Heart right ventricle (tissue), 16 donors: ENCODE data around the gene CCT6B. TPM values are rescaled to one million over a fixed set of nuclear protein-coding genes. Genes with fewer than 3 reads are reported as not detected.

Source experiments
- ATAC-seq, 8 donors: fragments of 200-7000 bp; cut with Tn5 transposase; one replicate each; pipeline ENCODE4 v1.9.1; 2020; ENCODE audit warnings: mild to moderate bottlenecking in 8 of 8, moderate library complexity in 8 of 8, moderate number of reproducible peaks in 1 of 8
- DNase-seq, 2 donors: peaks; one replicate each; pipeline ENCODE4 v3.0.0-alpha.2; 2020
- H3K27ac ChIP-seq, 10 donors: fragments of 200-600 bp; sonication (generic) in 2 of 10; one replicate each; pipeline versions ENCODE4 v1.5.0 to v1.8.0; 2020 to 2022; ENCODE audit warnings: mild to moderate bottlenecking in 3 of 10
- H3K27me3 ChIP-seq, 7 donors: fragments of 200-600 bp; one replicate each; pipeline ENCODE4 v1.8.0; 2021 to 2022; ENCODE audit warnings: mild to moderate bottlenecking in 2 of 7
- H3K36me3 ChIP-seq, 9 donors: fragments of 200-600 bp; sonication (generic) in 1 of 9; one replicate each; pipeline versions ENCODE4 v1.5.0 to v1.8.0; 2020 to 2022; ENCODE audit warnings: mild to moderate bottlenecking in 2 of 9
- H3K4me1 ChIP-seq, 9 donors: fragments of 200-600 bp; sonication (generic) in 1 of 9; one replicate each; pipeline versions ENCODE4 v1.5.0 to v1.8.0; 2020 to 2022; ENCODE audit warnings: mild to moderate bottlenecking in 4 of 9
- H3K4me3 ChIP-seq, 10 donors: fragments of 200-600 bp; sonication (generic) in 2 of 10; one replicate each; pipeline versions ENCODE4 v1.5.0 to v1.8.0; 2020 to 2022; ENCODE audit warnings: mild to moderate bottlenecking in 7 of 10, moderate library complexity in 2 of 10
- H3K9me3 ChIP-seq, 11 donors: fragments of 200-600 bp in 10 of 11; sonication (generic) in 2 of 11; one replicate each; pipeline versions ENCODE4 v1.5.0 to v1.8.0; 2013 to 2022; ENCODE audit warnings: mild to moderate bottlenecking in 2 of 11, control low read depth in 1 of 11, moderate library complexity in 1 of 11
- CTCF ChIP-seq, 9 donors: fragments of 200-600 bp; sonication (generic) in 2 of 9; IDR thresholded peaks; one replicate each; pipeline versions ENCODE4 v1.5.0 to v1.8.0; 2021 to 2022; ENCODE audit warnings: antibody characterized with exemption in 9 of 9, mild to moderate bottlenecking in 5 of 9, moderate library complexity in 1 of 9
- WGBS, 2 donors: extraction: QIAGEN DNeasy Blood & Tissue Kit; methylation state at CpG; one replicate each; pipeline ENCODE4 v1.1.7; 2013; ENCODE audit warnings: inconsistent platforms in 1 of 2; 5-methylcytosine and 5-hydroxymethylcytosine counted together
- intact Hi-C, 10 donors: fragments of 100-400 bp; cut with DNase I; formaldehyde crosslinking; loops; one replicate each; pipeline versions ENCODE4 v1.11.1 to v1.14.2; 2022
- polyA plus RNA-seq, 2 donors: library from polyadenylated mRNA; stranded (reverse); fragments of 200-250 nt; gene quantifications; one replicate each; pipeline ENCODE4 v1.2.3, GENCODE V29; 2013
- total RNA-seq, 10 donors: library from RNA; stranded (reverse); fragmentation: NEBNext Ultra II Directional in 3 of 10; extraction: Animal tissue kit (Norgen Biotek cat#: 25700) in 3 of 10; gene quantifications; one replicate each; pipeline versions ENCODE4 v1.2.1 to v1.2.4, GENCODE V29; 2021 to 2023
- donor health status: Arrhythmogenic right ventricular cardiomyopathy.
- donor health status: ischemic (EF 13 %, LVEDD 7.1; RV severe dilation, severe dysfunction).
- donor health status: healthy with polysubstance abuse.
- donor health status: DM: no; HTN: yes; CAD: no.
- donor health status: DM: no; HTN: no; CAD: no.
- donor health status: ischemic (EF 25% LVEDD 6.9; RV normal size, moderate dysfunction).
- donor health status: ischemic (EF 25% LVEDD 5.7; RV mildly dilated, moderate dysfunction).
- donor health status: healthy.
- donor health status: DM: yes; HTN: yes; CAD: no.
- donor health status: Ischemic cardiomyopathy.
- donor health status: ischemic (EF 35%, LVEDD 5.7; RV mildly dilated, moderate dysfunction).
- donor health status: nonischemic (EF 11% LVEDD 7.7; RV severe dilation, severe dysfunction).
- donor health status: DM: yes; HTN: yes; CAD: no.
- donor health status: PGD.
- donor health status: ischemic (EF 29% LVEDD 5.4; RV normal size, mild dysfunction).
- donor health status: nonischemic (EF 23%, LVEDD 6.1; RV moderate dilation, normal function).

The CCT6B gene
- total and polyA plus RNA-seq, 12 donors: 0.67 to 2.8 (median 1.6) TPM

DNA sequence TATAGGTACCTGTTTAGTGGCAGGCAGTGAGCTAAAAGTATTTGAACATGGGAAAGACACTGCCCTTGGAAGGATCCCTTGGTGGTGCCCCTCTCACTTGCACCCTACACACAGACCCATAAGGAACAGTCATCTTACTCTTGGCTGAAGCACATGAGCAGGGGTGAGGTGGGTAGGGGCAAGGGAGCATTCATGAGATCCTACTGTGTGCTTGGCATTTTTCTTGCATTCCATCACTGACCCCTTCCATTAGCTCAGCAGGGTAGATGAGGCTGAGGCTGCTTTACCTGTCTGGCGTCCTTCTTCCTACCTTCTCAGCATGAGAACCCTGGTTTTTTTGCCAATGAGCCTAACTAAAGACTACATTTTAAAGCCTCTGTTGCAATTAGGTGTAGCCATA lies 48.3 kb downstream of the CCT6B start:
- no peak for ATAC-seq
- intact Hi-C loops: no loop called here

DNA sequence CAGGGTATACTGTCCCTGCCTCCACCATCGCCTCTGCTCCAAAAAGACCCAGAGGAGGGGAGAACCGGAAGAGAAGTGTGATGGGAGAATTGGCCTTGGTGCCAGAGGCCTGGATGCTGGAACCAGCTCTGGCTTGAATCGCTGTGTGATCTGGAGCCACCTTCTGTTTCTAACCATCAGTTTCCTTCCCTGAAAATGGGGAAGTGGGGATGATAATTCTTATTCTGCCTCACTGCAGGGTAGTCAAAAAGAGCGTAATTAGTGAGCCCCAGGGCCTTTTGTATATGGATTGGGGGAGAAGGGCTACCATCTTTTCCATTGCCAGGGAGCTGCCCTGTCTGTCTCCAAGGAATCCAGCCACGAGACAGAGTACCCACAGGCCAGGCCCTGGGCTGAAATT lies 52.2 kb downstream of the CCT6B start:
- no peak for DNase-seq
- 80 to 81% methylated on average over 5 of the region's 5 CpGs for WGBS, 2 donors
- no peak overlapping the region for H3K4me3 ChIP-seq
- ATAC-seq: no peak
- no peak for TF ChIP-seq CTCF (IDR thresholded peaks at IDR 0.05)
- H3K9me3 ChIP-seq: no peaks in the 10 kb centered on the region
- no peak overlapping the region for H3K27ac ChIP-seq
- H3K4me1 ChIP-seq: no peaks in the 10 kb centered on the region
- peaks cover 0 to 4% (median 0%) of the 10 kb centered on the region in 7 donors for H3K27me3 ChIP-seq
- intact Hi-C loops: no loop called here
- H3K36me3 ChIP-seq: no peaks in the 10 kb centered on the region

More for the DNA sequence above, 48.3 kb downstream of the CCT6B start:
- Histone ChIP-seq H3K36me3 (no peaks in the 10 kb centered on the region), H3K27me3 (no peaks in the 10 kb centered on the region), H3K4me1 (no peaks in the 10 kb centered on the region), H3K4me3 (no peak overlapping the region), H3K9me3 (peaks cover 0 to 9% (median 0%) of the 10 kb centered on the region in 11 donors), H3K27ac (no peak overlapping the region)
- no peak for TF ChIP-seq CTCF (IDR thresholded peaks at IDR 0.05)
- no peak for DNase-seq
- 64 to 76% methylated on average over 1 of the region's 1 CpG for WGBS, 2 donors

GRCh38 chr17:34902831-34903547 lies 58.3 kb downstream of the CCT6B start:
- intact Hi-C loops: loop anchor here in 1 of 10 donors (5.0 kb wide), 1 partner anchor 1739 kb away; no protein-coding TSS in a partner anchor
- H3K4me3 ChIP-seq: no peak overlapping the region
- no peaks in the 10 kb centered on the region for H3K9me3 ChIP-seq
- ATAC-seq: no peak
- no peak for TF ChIP-seq CTCF (IDR thresholded peaks at IDR 0.05)
- H3K27me3 ChIP-seq: peaks cover 0 to 29% (median 4%) of the 10 kb centered on the region in 7 donors
- 31 to 34% methylated on average over 4 of the region's 4 CpGs for WGBS, 2 donors
- no peaks in the 10 kb centered on the region for H3K4me1 ChIP-seq
- H3K36me3 ChIP-seq: no peaks in the 10 kb centered on the region
- no peak overlapping the region for H3K27ac ChIP-seq
- DNase-seq: no peak

DNA sequence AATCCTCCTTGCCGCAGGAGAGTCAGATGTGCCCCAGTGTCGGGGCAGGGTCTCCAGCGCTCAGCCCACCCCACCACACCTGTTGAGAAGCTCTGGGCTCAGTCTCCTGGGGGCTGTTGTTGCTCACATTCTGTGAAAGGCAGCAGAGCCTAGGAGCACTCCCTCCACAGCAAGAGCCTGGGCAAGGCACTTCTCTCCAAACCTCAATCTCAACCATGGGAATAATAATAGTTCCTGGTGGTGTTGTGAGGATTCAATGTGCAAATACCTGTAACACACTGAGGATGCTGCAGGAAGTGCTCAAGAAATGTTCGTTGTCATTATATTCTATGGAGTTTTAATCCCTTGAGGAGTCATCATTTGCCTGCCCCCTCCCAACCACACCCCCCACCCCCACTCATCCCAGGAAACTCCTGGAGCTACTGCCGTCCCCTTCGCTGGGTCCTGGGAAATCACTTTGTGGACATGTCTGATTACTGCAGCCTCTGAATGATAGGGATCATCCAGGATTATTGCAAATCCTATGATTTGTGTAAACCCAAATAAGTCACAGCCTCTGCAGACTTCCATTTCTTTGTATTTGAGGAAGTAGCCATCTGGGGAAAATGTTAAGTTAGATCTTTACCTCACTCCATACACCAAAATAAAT lies 61.5 kb downstream of the CCT6B start:
- intact Hi-C loops: loop anchor here in 3 of 10 donors (5.0 to 10.0 kb wide), 2 partner anchors 355 to 1743 kb away; no protein-coding TSS in a partner anchor
- ATAC-seq: no peak
- H3K9me3 ChIP-seq: no peaks in the 10 kb centered on the region
- no peaks in the 10 kb centered on the region for H3K4me1 ChIP-seq
- peaks cover 0 to 53% (median 29%) of the 10 kb centered on the region in 7 donors for H3K27me3 ChIP-seq
- H3K36me3 ChIP-seq: no peaks in the 10 kb centered on the region
- no peak overlapping the region for H3K4me3 ChIP-seq
- no peak overlapping the region for H3K27ac ChIP-seq
- 67 to 70% methylated on average over 6 of the region's 6 CpGs for WGBS, 2 donors
- TF ChIP-seq CTCF (IDR thresholded peaks at IDR 0.05): no peak
- DNase-seq: no peak
